GM19238 (cell line): ENCODE data around the gene QPCT.
"Not testable (repeated sequence)": the region's sequence is repeated elsewhere in the genome, so short reads cannot be mapped to it uniquely, and the experiment has no call there.

Source experiments
- DNase-seq: peaks from one replicate; pipeline ENCODE4 v3.0.0; 2011; ENCODE audit warnings: low spot score; ENCODE audit not compliant: insufficient read length

The QPCT gene

GRCh38 chr2:37344453-37345361, at the start of gene QPCT:
Gene QPCT, plus strand, starts transcription at chr2:37344630. Its CDS starts 102 bp downstream, at chr2:37344732.
- peak; percentile 19 for DNase-seq

- not testable (repeated sequence) for DNase-seq
Measured at GRCh38 chr2:37294858-37295257, 49.6 kb upstream of the QPCT start.

- no peak for DNase-seq
Measured at GRCh38 chr2:37295469-37296073, 48.9 kb upstream of the QPCT start.

DNA sequence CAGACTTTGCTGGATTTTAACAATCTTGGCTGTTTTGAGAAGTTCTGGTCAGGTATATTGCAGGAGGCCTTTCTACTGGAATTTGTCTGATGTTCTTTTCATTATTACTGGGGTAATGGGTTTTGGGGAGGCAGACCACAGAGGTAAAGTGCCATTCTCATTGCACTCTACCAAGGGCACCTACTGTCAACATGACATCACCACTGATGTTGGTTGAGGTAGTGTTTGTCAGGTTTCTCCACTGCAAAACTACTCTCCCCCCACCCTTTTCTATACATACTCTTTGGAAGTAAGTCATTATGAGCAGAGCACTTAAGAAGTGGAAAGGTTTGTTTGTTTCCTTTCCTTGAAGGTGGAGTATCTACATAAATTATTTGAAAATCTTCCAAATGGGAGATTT, 46.8 kb upstream of the QPCT start:
- DNase-seq = no peak

DNA sequence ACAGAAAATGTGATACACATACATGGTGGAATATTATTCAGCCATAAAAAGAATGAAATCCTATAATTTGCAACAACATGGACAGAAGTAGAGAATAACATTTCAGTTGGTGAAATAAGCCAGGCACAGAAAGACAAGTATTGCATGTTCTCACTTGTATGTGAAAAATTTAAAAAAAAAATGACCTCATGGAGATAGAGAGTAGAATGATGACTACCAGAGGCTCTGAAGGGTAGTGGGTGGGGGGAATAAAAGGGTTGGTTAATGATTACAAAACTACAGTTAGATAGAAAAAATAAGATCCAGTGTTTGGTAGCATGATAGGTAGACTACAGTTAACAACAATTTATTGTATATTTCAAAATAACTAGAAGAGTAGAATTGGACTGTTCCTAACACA, 44.3 kb upstream of the QPCT start:
- no peak for DNase-seq

GRCh38 chr2:37300578-37300977, 43.9 kb upstream of the QPCT start:
- no peak for DNase-seq

DNA sequence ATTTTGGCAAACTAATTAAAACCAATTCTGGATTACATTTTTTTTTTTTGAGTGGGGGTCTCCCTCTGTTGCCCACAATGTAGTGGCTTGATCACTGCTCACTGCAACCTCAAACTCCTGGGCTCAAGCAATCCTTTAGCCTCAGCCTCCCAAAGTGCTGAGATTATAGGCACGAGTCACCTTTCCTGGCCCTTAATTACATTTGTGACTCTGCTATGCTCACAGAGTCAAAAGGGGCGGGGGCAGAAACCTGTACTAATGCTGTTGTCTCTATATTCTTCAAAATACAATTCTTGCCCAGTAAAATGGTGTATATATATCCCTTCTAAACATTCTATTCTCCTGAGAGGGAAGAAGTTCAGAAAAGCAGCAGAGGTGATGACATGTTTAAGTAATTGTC, 43.0 kb upstream of the QPCT start:
- DNase-seq = no peak

- no peak for DNase-seq
Measured at GRCh38 chr2:37302701-37303252, 41.7 kb upstream of the QPCT start.

GRCh38 chr2:37306024-37306423, 38.4 kb upstream of the QPCT start:
- DNase-seq = no peak

DNA sequence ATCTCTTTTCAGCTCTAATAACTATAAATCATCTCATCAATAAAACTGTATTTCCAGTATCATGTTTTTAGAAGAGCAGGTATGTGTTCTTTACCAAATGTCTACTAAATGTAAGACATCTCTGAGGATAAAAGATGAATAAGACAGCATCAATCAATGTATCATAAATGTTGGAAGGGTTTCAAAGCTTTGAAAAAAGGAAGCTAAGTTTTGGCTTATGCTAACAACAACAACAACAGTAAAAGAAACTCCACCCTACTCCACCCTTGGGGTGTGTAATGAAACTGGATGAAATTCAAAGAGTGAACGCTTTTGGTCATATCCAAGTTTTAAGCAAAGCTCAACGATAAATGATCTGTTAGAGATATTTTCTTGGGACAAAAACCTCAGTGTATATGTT, 36.9 kb upstream of the QPCT start:
- DNase-seq = no peak

GRCh38 chr2:37315364-37315763, 29.1 kb upstream of the QPCT start:
- no peak for DNase-seq

DNA sequence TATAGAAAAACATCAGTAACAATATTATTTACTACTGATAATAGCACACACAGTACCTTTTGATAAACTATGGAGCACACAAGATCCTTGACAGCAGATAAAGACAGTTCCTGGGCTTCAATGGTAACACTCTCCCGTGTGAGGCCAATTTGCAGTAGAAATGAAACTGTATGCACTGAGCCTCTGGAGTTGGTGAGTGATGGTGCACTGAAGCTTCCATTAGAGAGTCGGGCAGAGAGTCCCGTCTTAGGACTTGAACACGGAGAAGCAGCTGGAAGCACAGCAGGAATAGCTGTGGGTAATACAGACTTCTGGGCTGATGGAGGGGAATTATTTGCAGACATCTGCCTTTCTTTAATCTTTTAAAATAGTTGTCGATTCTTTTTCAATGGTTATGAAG, 28.2 kb upstream of the QPCT start:
- DNase-seq = no peak

DNA sequence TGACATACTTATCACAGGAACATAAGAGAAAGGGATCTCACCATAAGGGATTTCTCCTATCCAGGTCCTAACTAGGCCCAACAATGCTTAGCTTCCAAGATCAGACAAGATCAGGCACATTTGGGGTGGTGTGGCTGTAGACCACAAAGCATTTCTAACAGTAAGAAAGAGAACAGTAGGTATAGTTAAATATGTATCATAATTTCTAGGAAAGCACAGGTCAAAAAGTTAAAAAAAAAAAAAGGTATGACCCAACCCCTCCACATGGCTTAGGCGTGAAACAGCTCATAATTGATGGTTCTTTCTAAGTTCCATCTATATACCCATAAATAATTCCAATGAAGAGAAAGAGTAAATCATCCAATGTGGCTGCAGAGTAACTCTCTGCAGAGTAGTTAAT, 26.7 kb upstream of the QPCT start:
- no peak for DNase-seq

- peak; percentile 8 for DNase-seq
Measured at GRCh38 chr2:37318401-37318800, 26.0 kb upstream of the QPCT start.

GRCh38 chr2:37319754-37320609, 24.4 kb upstream of the QPCT start:
- no peak for DNase-seq

DNA sequence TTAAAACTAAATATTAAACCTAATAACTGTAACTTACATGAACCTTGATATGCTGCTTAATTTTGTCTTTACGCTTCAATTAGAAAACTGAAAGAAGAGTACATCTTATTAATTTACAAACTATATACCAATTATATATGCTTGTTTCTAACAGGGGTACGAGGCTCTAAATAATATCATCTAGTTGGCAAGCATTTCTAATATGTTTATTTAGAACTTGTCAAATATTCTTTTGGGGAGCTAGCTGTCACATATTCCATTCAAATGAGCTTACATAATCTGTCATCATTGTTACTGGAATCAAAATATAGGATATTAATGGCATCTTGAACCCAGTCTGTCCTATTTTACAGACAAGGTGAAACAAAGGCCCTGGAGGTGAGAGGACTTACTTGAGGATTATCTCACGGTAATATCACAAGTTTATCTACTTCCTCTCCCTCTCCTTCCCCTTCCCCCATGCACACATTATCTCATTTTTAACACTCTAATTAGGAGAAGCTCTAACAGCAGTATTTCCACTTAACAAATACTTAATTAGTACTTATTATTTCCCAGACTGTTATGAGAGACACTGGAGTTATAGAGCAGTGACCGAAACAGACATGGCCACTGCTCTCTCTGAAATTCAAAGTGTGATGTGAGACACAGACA, 23.3 kb upstream of the QPCT start:
- DNase-seq = no peak

DNA sequence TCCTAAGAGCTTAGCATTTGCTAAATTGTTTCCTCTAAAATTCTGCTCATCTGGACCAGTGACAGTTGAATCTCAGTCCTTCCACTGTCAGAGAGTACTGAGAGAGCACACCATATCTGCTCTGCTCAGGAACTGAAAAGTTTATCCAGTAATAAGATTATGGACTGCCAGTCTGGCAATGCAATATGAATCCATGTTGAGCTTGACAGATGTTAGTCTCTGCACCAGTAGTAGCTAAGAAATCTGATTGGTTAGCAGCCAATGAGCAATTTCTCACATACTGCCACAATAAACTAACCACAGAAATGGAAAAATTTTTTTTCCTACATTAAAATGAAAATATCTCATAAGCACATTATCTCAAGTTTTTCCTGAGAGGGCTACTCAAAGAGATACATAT, 22.1 kb upstream of the QPCT start:
- no peak for DNase-seq

- DNase-seq = no peak
Measured at GRCh38 chr2:37323176-37323780, 21.2 kb upstream of the QPCT start.

DNA sequence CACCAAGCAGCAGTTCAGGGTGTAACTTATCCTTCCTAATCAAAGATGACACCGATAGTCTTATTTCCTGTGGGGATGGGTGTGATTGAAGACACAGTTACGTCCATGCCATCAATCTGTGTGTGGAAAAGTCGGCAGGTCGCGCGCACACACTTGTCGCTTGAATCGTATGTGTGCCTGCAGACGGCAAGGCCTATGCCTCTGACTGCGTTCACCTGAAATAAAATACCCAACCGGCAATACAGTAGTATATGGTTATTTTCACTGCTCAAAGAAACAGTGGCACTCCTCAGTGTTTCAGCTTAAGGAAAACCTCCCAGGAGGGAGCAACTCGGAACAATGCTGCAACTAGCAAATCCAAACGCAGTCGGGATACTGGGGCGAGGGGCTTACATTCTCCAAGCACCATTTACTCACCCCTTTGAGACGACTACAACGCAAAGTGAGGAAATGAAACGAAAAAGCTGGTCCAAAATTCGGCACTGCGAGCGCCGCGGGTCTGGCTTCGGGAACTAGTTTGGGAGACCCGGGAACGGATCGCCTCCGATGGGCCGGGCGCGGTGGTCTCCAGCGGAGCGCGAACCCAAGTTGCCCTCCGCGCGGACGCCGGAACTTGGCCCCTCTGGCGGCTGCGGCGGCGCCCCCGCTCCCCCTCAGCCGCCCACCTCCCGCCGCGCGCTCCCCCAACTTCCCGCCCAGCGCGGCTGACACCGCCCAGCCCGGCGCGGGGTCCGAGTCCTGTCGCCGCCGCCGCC, 20.5 kb upstream of the QPCT start:
- no peak for DNase-seq

GRCh38 chr2:37324536-37324785, 20.0 kb upstream of the QPCT start:
- no peak for DNase-seq
